ENCODE data around the gene SLX9. TPM values are rescaled to one million over a fixed set of nuclear protein-coding genes. Genes with fewer than 3 reads are reported as not detected.

Gene SLX9
- polyA plus RNA-seq, 1 of the 3 experiments (the other 2 are of a cell fraction), result 42.9 TPM

DNA sequence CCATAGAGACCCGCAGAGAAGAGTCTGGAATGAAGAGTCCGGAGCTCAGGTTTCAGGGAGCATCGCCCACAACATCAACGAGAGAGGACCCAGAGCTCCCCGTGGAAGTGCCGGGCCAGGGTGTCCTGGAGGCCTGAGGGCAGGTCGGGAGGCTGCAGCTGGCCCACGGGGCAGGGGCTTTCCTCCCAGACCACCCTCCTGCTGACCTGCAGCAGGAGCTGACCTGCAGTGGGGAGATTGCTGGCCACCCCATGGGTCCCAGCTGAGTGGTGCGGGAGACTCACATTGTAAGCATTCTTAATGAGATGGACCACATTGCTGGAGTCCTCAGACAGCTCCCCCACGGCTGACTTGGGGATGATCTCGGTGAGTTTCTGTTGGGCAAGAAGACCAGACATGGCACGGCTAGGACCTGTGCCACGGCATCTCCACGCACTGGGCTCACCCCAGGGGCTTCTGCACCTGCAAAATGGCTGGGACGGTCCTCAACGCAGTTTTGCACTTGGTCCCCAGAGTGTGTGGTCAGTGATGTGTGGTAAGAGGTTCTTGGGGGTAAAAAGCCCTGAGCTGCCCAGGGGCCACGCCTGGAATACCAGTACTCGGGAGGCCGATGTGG is 45.0 kb upstream of the SLX9 start:
- Histone ChIP-seq H3K9me3 (no peaks in the 10 kb centered on the region), H3K9ac (no peak overlapping the region), H3K27me3 (ENCODE audit: insufficient read depth) (peaks cover 13% of the 10 kb centered on the region; the same call in 1 of the 2 replicates), H2AFZ (ENCODE audit: low read depth) (no peak overlapping the region), H4K20me1 (ENCODE audit: insufficient read depth) (no peaks in the 10 kb centered on the region), H3K4me1 (ENCODE audit: control insufficient read depth in 1 of 2, insufficient read depth in 2 of 2, low read depth in 1 of 2, low read length in 1 of 2) (peaks cover 0 to 5% of the 10 kb centered on the region in 2 experiments; a peak in 1 of 4 replicates), H3K79me2 (ENCODE audit: insufficient read depth) (no peaks in the 10 kb centered on the region), H3K4me3 (ENCODE audit: low read depth in 2 of 2, low read length in 1 of 2) (no peak overlapping the region), H3K27ac (ENCODE audit: low read depth in 2 of 2, low read length in 1 of 2) (no peak overlapping the region), H3K9me2 (no peaks in the 10 kb centered on the region), H3K4me2 (no peak overlapping the region), H3F3A (replicated peaks; ENCODE audit: insufficient read depth) (no peaks in the 10 kb centered on the region), H3K36me3 (replicated peaks in 1 of 2; ENCODE audit: control insufficient read depth in 1 of 2, insufficient read depth in 2 of 2, low read length in 1 of 2) (no peaks in the 10 kb centered on the region)
- TF ChIP-seq NRF1 (IDR thresholded peaks at IDR 0.05; ENCODE audit: low read depth, low read length) (no peak), RXRA (IDR thresholded peaks at IDR 0.05; ENCODE audit: borderline replicate concordance, low read depth) (no peak), POLR2AphosphoS5 (IDR thresholded peaks at IDR 0.05; ENCODE audit: low read depth, low read length) (no peak), GABPA (IDR thresholded peaks at IDR 0.05; ENCODE audit: low read depth) (no peak), GATA2 (CRISPR knock-in tag; IDR thresholded peaks at IDR 0.05) (no peak), CHD2 (IDR thresholded peaks at IDR 0.05; ENCODE audit: low read length, partially characterized antibody) (no peak), EZH2phosphoT487 (IDR thresholded peaks at IDR 0.05; ENCODE audit: borderline replicate concordance, low read depth) (no peak), RAD21 (IDR thresholded peaks at IDR 0.05; ENCODE audit: low read length) (no peak), FOSL2 (IDR thresholded peaks at IDR 0.05; ENCODE audit: borderline replicate concordance, low read depth) (no peak), ELF1 (IDR thresholded peaks at IDR 0.05) (no peak), YY1 (IDR thresholded peaks at IDR 0.05; ENCODE audit: low read depth) (no peak), EP300 (IDR thresholded peaks at IDR 0.05; ENCODE audit: borderline replicate concordance in 1 of 2, low read depth in 1 of 2, low read length in 1 of 2) (no peak), NFIC (IDR thresholded peaks at IDR 0.05; ENCODE audit: borderline replicate concordance) (no peak)
- TF ChIP-seq, protein P1, sequence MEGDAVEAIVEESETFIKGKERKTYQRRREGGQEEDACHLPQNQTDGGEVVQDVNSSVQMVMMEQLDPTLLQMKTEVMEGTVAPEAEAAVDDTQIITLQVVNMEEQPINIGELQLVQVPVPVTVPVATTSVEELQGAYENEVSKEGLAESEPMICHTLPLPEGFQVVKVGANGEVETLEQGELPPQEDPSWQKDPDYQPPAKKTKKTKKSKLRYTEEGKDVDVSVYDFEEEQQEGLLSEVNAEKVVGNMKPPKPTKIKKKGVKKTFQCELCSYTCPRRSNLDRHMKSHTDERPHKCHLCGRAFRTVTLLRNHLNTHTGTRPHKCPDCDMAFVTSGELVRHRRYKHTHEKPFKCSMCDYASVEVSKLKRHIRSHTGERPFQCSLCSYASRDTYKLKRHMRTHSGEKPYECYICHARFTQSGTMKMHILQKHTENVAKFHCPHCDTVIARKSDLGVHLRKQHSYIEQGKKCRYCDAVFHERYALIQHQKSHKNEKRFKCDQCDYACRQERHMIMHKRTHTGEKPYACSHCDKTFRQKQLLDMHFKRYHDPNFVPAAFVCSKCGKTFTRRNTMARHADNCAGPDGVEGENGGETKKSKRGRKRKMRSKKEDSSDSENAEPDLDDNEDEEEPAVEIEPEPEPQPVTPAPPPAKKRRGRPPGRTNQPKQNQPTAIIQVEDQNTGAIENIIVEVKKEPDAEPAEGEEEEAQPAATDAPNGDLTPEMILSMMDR (IDR thresholded peaks at IDR 0.05), result no peak
- TF ChIP-seq, protein P2, sequence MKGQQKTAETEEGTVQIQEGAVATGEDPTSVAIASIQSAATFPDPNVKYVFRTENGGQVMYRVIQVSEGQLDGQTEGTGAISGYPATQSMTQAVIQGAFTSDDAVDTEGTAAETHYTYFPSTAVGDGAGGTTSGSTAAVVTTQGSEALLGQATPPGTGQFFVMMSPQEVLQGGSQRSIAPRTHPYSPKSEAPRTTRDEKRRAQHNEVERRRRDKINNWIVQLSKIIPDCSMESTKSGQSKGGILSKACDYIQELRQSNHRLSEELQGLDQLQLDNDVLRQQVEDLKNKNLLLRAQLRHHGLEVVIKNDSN (IDR thresholded peaks at IDR 0.05; ENCODE audit: borderline replicate concordance, low read depth), result no peak
- TF ChIP-seq, protein P3, sequence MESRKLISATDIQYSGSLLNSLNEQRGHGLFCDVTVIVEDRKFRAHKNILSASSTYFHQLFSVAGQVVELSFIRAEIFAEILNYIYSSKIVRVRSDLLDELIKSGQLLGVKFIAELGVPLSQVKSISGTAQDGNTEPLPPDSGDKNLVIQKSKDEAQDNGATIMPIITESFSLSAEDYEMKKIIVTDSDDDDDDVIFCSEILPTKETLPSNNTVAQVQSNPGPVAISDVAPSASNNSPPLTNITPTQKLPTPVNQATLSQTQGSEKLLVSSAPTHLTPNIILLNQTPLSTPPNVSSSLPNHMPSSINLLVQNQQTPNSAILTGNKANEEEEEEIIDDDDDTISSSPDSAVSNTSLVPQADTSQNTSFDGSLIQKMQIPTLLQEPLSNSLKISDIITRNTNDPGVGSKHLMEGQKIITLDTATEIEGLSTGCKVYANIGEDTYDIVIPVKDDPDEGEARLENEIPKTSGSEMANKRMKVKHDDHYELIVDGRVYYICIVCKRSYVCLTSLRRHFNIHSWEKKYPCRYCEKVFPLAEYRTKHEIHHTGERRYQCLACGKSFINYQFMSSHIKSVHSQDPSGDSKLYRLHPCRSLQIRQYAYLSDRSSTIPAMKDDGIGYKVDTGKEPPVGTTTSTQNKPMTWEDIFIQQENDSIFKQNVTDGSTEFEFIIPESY (IDR thresholded peaks at IDR 0.05; ENCODE audit: borderline replicate concordance, low read depth), result no peak
- ChIA-PET CTCF (interaction anchor here (0.5 to 5.5 kb wide), 11 partner anchors 11 to 298 kb away, joined by 3 to 39 read pairs (median 6); no protein-coding TSS in a partner anchor), POLR2A (no interaction called here)
- 55% methylated on average over 14 of the region's 19 CpGs for WGBS (ENCODE audit: low lambda C conversion rate)
- DNase-seq, result no peak

All from SK-N-SH (cell line).